ENCODE measurements around the gene NEURL1B.

Gene NEURL1B

DNA sequence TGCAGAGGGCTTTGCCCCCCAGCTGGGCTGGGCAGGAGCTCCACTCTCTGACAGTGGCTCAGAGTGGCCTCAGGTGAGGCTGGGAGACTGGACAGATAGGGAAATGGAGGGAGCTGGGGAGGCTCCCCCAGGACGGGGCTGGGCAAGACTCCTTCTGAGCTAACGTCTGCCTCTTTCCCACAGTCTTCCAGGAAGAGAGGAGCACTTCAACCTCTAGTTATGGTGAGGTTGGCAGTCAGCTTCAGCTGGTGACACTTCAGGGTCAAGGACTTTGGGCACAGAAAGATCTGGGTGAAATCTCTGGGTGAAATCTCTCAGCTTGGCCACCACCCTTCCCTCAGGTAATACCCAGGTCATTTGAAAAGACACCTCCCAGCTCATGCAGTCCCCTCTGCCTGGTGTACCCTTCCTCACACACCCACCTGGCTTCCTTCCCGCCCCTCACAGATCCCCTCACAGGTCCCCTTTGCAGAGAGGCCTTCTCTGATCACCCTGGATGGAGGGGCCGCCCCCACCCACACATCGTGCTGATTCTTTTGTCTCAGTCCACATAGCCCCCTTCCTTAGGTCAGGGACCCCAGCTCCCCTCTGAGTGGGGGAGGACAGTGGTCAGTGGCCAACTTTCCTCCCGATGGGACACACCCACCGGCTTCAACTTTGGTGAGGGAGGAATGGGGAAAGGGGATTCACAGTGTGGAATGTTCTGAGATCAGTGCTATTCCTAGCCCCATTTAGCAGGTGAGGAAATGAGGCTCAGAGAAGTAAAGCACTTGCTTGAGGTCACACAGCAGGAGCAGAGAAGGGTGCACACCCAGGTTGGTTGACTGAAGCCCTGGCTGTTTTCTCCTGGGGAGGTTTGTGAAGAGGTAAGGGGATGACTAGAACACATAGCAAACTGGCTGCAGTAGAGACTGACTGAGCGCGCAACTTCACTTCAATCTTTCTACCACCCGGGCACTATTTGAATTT is 15.8 kb upstream of the NEURL1B start:
- no peak overlapping the region for H3K4me2 ChIP-seq (ENCODE audit: low read depth, low read length, poor library complexity, severe bottlenecking)
- H3F3A ChIP-seq (ENCODE audit: low read depth), result no peaks in the 10 kb centered on the region
- no peaks in the 10 kb centered on the region for H3K79me2 ChIP-seq (ENCODE audit: insufficient read depth, low read length)
- H3K4me1 ChIP-seq (ENCODE audit: insufficient read depth, low read length, poor library complexity, severe bottlenecking), result no peaks in the 10 kb centered on the region
- H3K4me3 ChIP-seq (ENCODE audit: low read length, poor library complexity, severe bottlenecking), result no peak overlapping the region
- H3K9me3 ChIP-seq (ENCODE audit: insufficient read depth, low read depth, low read length), result no peaks in the 10 kb centered on the region
- H3K27me3 ChIP-seq (ENCODE audit: insufficient read depth, low read length, poor library complexity, severe bottlenecking), result no peaks in the 10 kb centered on the region
- H3K9me2 ChIP-seq (replicated peaks; ENCODE audit: low read depth, low read length), result no peaks in the 10 kb centered on the region
- no peaks in the 10 kb centered on the region for H3K36me3 ChIP-seq (ENCODE audit: insufficient read depth, low read length)
- H3K9ac ChIP-seq (ENCODE audit: low read depth, low read length, poor library complexity, severe bottlenecking), result no peak overlapping the region
- H4K20me1 ChIP-seq (ENCODE audit: insufficient read depth, low read length, poor library complexity, severe bottlenecking), result no peaks in the 10 kb centered on the region
- H2AFZ ChIP-seq (ENCODE audit: low read length), result no peak overlapping the region
- TF ChIP-seq EZH2phosphoT487 (IDR thresholded peaks at IDR 0.05; ENCODE audit: borderline replicate concordance), result no peak
- TF ChIP-seq, protein P1, sequence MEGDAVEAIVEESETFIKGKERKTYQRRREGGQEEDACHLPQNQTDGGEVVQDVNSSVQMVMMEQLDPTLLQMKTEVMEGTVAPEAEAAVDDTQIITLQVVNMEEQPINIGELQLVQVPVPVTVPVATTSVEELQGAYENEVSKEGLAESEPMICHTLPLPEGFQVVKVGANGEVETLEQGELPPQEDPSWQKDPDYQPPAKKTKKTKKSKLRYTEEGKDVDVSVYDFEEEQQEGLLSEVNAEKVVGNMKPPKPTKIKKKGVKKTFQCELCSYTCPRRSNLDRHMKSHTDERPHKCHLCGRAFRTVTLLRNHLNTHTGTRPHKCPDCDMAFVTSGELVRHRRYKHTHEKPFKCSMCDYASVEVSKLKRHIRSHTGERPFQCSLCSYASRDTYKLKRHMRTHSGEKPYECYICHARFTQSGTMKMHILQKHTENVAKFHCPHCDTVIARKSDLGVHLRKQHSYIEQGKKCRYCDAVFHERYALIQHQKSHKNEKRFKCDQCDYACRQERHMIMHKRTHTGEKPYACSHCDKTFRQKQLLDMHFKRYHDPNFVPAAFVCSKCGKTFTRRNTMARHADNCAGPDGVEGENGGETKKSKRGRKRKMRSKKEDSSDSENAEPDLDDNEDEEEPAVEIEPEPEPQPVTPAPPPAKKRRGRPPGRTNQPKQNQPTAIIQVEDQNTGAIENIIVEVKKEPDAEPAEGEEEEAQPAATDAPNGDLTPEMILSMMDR (conservative IDR thresholded peaks at IDR 0.05; ENCODE audit: low read length), result no peak

DNA sequence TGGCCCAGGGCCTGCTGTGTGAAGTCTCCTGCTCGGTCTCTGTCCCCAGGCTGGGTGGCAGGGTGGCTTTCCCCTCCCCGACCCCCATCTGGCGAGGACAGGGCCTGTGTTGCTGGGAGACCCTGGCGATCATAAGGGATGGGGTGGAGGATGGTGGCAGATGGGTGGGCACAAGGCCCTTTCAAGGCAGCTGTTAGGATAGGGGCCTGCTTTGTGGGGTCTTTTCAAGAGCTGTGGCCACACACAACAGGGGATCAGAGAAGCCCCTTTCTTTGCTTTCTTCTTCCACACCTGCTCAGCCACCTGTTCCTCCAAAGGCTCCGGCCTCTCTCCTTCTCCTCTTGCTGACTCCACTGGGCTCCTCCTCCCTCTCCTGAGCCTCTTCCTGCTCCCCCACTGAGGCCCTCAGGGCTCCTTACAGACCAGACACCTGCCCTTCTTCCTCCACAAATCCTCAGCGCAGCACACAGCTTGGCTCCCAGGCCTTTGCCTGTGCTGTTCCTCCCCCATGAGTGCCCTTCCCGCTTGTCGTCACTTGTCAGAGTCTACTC is 15.0 kb upstream of the NEURL1B start:
- Histone ChIP-seq H3K36me3 (ENCODE audit: insufficient read depth, low read length) (no peaks in the 10 kb centered on the region), H3F3A (ENCODE audit: low read depth) (no peaks in the 10 kb centered on the region), H3K9ac (ENCODE audit: low read depth, low read length, poor library complexity, severe bottlenecking) (no peak overlapping the region), H4K20me1 (ENCODE audit: insufficient read depth, low read length, poor library complexity, severe bottlenecking) (no peaks in the 10 kb centered on the region), H3K27me3 (ENCODE audit: insufficient read depth, low read length, poor library complexity, severe bottlenecking) (no peaks in the 10 kb centered on the region), H2AFZ (ENCODE audit: low read length) (no peak overlapping the region), H3K79me2 (ENCODE audit: insufficient read depth, low read length) (no peaks in the 10 kb centered on the region), H3K4me1 (ENCODE audit: insufficient read depth, low read length, poor library complexity, severe bottlenecking) (no peaks in the 10 kb centered on the region), H3K9me3 (ENCODE audit: insufficient read depth, low read depth, low read length) (no peaks in the 10 kb centered on the region), H3K9me2 (replicated peaks; ENCODE audit: low read depth, low read length) (no peaks in the 10 kb centered on the region), H3K4me2 (ENCODE audit: low read depth, low read length, poor library complexity, severe bottlenecking) (no peak overlapping the region), H3K4me3 (ENCODE audit: low read length, poor library complexity, severe bottlenecking) (no peak overlapping the region)
- TF ChIP-seq, protein P1 (conservative IDR thresholded peaks at IDR 0.05; ENCODE audit: low read length), result no peak
- TF ChIP-seq EZH2phosphoT487 (IDR thresholded peaks at IDR 0.05; ENCODE audit: borderline replicate concordance), result no peak

DNA sequence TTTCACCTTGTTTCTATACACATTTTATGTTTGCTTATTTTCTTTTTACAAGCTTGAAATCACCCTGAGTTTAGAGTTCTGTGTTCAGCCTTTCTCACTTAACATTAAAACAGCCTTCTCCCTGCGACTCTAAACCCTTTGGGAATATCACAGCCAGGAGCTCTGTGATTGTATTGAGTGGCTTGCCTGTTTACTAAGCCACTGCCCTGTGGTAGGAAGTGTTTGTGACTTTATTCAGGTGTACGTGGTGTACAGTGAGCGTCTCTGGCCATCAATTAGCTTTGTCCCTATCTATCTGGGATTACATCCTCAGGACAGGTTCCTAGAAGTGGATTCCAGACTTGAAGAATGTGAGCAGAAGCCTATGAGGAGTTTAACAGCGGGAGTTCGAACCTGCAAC is 11.0 kb upstream of the NEURL1B start:
- Histone ChIP-seq H4K20me1 (ENCODE audit: insufficient read depth, low read length, poor library complexity, severe bottlenecking) (no peaks in the 10 kb centered on the region), H3K4me1 (ENCODE audit: insufficient read depth, low read length, poor library complexity, severe bottlenecking) (no peaks in the 10 kb centered on the region), H3K9me3 (ENCODE audit: insufficient read depth, low read depth, low read length) (no peaks in the 10 kb centered on the region), H3K36me3 (ENCODE audit: insufficient read depth, low read length) (no peaks in the 10 kb centered on the region), H3K27me3 (ENCODE audit: insufficient read depth, low read length, poor library complexity, severe bottlenecking) (no peaks in the 10 kb centered on the region), H3K9me2 (replicated peaks; ENCODE audit: low read depth, low read length) (no peaks in the 10 kb centered on the region), H3K4me3 (ENCODE audit: low read length, poor library complexity, severe bottlenecking) (no peak overlapping the region), H2AFZ (ENCODE audit: low read length) (no peak overlapping the region), H3K79me2 (ENCODE audit: insufficient read depth, low read length) (no peaks in the 10 kb centered on the region), H3F3A (ENCODE audit: low read depth) (no peaks in the 10 kb centered on the region), H3K9ac (ENCODE audit: low read depth, low read length, poor library complexity, severe bottlenecking) (no peak overlapping the region), H3K4me2 (ENCODE audit: low read depth, low read length, poor library complexity, severe bottlenecking) (no peak overlapping the region)
- TF ChIP-seq EZH2phosphoT487 (IDR thresholded peaks at IDR 0.05; ENCODE audit: borderline replicate concordance), result no peak
- TF ChIP-seq, protein P1 (conservative IDR thresholded peaks at IDR 0.05; ENCODE audit: low read length), result no peak

Data from Loucy (cell line).